Stimulated activated CD8-positive, alpha-beta memory T cell treated with anti-CD3 and anti-CD28 coated beads, Interleukin-2, amount 100 ng/mL, for 48 hours (primary cell): ENCODE data around the gene C17orf113.

ENCODE experiments used
- DNase-seq, 2 donors: peaks; one replicate each; pipeline ENCODE4 v3.0.0-alpha.2; 2020; ENCODE audit warnings: low read depth in 2 of 2

Gene C17orf113

GRCh38 chr17:42050393-42051012, at the start of gene C17orf113:
Gene C17orf113, minus strand, starts transcription at chr17:42050601. Its CDS starts 7,225 bp downstream, at chr17:42043376.
- peak; percentile 28 to 34 for DNase-seq

DNA sequence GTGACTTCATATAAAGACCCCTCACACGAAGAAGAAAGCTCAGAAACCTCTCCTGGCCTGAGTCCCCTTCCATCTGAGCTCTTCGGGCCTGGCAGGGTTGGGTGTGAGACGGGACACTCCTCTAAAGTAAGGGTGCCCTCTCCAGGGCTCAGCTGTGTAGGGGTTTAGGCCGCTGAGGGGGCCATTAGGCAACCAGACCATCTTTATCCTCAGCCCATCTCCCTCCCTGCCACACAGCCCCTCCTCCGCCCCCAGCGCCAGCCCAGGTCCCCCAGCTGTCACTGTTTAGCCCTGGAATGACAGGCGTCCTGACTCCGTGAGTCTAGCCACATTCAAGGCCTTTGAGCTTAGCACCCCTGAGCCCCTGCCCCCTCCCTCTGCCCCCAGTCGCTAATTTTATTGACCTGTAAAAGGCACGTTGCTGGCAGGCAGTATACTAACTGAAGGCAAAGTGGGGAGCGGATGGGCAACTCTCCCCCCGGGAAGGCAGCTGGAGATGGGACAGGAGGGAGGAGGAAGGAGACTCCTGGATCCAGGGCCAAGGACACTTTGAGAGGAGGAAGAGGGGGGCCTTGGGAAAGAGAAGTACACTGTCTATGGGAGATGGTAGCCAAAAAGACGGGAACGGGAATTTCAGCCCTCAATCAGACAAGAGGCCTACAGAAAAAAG, 48.5 kb upstream of the C17orf113 start:
- no peak for DNase-seq

DNA sequence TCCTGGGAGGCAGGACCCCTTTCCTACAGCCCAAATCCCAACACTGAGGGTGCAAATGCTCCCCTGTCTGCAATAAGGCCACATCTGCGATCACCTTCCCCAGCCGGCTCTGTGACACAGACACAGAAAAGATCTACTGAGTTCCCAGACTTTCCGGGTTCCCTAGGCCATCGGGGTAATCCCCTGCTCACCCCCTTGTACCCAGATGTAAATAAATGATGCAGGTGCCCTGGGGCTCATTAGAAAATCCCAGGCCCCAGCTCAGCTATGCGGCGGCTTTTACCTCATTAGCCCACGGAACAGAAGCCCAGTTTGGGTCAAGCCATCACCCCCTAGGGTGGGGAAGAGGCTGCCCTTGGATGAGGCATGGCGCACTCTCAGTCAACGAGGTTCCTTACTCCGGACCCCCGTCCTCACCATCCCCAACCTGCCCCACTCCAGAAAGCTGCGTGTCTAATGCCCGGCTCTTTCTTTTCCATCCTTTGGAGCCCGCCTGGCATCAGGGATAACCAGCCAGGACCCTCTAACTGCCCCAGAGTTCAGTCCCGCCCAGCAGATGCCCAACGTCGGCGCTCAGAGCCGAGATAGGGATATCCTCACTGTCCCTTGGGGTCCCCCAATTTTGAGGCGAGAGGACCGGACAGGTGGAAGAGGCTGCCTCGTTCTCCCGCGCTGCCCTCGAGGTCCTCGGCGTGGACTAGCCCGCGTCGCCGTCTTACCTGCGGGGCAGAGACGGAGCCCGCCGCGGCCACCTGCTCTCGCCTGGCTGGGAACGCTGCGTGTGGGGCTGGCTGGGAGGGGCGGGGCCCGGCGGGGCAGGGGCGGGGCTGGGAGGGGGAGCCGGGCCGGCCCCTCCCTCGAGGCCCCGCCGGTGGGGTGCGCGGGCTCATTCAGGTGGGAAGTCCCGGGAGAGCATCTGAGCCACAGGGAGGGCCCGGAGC, 47.6 kb upstream of the C17orf113 start, which contains the start of gene ZNF385C:
TSS of gene ZNF385C (minus strand) at position 783 of the 941 bp plus-strand sequence. CDS start 35,417 bp downstream, outside the sequence.
- peak in 1 of 2 donors; percentile 22 for DNase-seq

DNA sequence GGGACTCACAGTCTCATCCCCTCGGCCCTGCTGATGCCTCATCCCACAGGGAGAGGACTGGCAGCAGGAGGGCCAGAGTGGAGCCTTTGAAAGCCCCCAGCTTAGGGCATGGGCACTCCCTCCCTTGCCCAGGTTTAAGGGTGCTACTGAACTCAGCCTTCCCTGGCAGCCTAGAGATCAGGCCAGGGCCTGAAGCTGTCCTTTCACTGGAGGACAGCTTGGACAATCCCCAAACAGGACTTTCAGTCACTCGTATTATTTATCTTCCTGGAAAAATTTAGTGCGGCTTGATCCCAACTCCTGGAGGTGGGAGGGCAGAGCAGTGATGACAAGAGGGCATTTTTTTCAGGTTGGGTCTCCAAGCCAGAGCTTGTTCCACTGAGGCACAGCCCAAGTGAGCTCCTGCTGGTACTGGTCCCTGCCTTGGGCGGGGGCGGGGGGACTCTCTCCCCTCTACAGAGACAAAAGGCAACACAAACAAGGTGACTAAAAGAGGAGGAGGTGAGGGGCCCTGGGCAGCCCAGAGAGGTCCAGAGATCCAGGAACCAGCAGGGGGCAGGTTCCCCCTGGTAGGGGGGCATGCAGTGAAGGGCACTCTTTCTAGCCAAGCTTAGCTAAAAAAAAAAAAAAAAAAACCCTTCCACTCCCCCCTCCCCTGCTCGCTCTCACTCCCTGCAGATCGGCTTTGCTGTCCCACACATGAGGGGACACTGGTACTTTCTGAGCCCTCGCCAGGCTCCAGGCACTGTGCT, 46.1 kb upstream of the C17orf113 start:
- no peak for DNase-seq

- DNase-seq: no peak
Measured at GRCh38 chr17:42094375-42095069, 44.1 kb upstream of the C17orf113 start.

- no peak for DNase-seq
Measured at GRCh38 chr17:42092939-42093338, 42.5 kb upstream of the C17orf113 start.

DNA sequence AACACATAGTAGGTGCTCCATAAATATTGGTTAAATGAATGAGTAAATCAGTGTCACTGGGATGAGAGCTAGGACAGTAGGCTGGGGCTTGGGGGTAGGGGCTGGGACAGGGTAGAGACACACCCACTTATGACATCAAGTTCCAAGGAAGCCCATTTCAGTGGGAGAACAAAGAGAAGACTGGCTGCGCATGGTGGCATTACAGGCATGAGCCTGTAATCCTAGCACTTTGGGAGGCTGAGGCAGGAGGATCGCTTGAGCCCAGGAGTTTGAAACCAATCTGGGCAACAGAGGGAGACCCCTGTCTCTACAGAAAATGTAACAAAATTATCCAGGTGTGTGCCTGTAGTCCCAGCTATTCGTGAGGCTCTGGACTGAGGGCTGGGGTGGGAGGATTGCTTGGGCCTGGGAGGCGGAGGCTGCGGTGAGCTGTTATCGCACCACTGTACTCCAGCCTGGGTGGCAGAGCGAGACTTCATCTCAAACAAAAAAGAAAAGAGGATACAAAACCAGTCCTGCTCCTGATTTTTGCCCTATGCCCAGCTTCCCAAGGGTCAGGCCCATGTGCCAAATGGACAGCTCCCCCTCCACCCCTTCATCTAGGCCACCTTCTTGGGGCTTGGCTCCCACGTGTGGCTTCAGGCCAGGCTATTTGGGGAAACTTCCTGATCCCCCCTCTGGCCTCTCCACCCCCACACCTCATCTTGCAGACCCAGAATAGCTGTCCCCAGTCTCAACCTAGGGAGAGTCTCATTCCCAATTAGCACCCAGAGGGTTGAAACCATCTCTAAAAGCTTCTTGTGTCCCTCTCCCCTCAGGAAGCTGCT, 40.8 kb upstream of the C17orf113 start:
- no peak for DNase-seq

GRCh38 chr17:42088736-42089135, 38.3 kb upstream of the C17orf113 start:
- DNase-seq: no peak

DNA sequence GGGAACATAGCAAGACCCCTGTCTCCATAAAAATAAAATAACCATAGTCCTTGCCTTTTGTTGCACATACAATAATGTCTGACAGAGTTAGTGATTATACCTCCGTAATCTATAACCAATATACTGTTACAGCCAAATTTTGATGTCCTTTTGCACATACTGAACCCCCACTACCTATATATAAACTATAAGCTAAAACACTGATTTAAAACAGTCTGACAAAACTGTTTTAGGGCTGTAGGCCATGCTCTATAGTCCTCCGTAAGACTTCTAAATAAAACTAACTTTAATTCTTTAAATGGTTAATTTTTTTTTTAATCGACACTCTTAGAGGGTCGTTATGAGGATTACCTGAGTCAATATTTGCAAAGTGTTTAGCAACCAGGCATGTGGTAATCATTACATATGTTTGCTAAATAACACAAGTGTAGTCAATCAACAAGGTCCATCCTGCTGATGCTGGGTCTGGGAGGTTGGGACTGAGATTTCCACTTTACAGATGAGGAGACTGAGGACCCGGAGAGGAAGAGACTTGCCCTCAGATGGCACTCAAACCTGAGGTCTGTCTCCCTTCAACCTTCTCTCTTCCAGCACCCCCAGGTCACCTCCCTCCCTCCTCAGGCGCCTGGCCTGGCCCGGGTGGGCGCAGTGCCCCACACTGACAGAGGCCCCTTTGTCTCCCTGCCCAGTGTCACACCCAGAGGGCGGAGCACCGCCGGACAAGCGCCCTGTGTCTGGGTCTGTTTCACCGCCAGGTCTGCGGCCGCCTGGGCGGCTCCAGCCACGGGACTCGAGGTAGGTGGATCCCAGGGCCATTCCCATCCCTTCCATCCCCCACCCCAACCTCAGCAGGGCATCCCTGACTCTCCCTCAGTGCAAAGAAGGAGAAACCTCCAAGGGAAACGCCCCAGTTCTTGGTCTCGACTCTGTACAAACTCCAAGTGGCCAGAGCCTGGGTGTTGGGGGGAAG, 37.6 kb upstream of the C17orf113 start:
- DNase-seq: no peak

- no peak for DNase-seq
Measured at GRCh38 chr17:42087042-42087701, 36.8 kb upstream of the C17orf113 start.

DNA sequence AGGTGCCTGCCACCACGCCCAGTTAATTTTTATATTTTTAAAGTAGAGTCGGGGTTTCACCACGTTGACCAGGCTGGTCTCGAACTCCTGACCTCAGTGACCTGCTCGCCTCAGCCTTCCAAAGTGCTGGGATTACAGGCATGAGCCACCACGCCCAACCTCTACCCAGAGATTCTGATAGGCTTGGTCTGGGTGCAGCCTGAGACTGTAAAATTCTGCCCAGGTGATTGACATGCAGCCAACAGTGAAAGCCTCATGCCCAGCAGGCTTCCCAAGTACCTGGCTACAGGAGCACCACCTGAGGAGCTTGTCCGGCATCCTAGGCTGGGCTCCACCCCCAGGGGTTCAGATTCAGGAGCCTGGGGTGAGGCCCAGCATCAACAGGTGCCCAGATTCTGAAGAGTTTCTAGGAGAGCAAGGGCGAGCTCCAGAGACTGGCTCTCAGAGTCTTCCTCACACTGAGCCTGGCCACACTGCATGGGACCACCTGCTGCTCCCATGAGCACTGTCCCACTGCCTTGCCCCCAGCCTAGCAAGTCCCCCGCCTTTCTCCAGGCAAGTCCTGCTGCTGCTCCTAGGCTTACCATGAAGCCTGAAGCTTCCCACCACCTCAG, 31.2 kb upstream of the C17orf113 start:
- no peak for DNase-seq

- no peak for DNase-seq
Measured at GRCh38 chr17:42079541-42079940, 29.1 kb upstream of the C17orf113 start.

DNA sequence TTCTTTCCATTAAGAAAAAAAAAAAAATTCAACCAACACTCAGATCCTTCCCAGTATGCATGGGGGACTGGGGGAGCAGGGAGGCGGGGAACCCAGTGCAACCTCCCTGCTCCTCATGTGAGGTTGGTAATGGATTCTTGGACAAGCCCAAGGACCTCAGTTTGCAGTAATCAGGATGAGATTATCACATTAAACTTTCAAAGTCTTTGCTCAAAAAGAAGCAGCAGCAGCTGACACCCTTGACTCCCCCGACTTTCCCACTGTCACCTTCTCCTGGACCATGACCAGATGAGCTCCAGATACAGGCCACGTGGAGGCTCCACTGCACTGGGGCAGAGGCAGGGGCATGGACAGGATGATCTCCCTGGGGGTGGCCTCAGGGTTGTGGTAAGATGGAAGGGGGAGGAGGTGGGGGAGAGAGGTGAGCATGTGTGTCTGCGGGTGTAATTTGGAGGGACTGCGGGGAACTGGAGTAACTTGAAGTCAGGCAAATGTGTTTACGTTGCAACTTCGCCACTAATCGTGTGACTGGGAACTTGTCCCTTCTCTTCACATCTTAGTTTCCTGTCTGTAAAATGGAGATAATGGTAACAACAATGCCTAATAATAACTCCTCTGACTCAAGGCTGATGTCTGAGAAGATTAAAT, 28.1 kb upstream of the C17orf113 start:
- DNase-seq: no peak

GRCh38 chr17:42077755-42078154, 27.4 kb upstream of the C17orf113 start:
- no peak for DNase-seq

DNA sequence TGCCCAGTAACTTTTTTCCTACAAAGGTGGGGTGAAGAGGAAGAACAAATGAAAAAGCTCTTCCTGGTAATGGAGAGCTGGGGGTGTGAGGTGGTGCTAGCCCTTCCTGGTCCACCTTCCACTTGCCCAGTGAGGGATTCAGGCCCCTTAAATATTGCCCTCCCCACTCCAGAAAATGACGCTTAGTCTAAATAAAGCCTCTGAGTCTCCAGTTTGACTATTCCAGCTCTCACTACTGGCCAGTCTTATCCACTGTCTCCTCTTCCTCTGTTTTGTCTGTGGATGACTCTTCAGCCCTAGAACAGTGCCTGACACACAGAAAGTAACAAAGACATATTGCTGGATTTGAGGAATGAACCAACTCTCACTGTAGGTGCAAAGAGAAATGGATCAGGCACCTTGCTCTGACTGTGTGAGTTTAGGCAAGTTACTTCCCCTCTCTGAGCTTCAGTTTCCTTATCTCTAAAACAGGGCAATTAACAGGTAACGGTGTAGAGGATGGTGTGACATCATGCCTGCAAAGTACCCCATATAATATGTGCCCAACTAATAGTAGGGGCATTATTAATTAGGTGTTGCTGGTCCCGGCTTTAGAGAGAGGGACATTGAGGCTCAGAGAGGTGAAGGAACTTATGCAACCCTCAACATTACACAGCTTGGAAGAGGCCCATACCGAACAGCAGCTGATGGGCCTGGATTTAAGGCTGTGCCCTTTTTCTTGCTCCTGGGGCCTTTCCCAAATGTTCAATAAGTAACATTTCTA, 26.6 kb upstream of the C17orf113 start:
- DNase-seq: no peak

- no peak for DNase-seq
Measured at GRCh38 chr17:42075789-42076188, 25.4 kb upstream of the C17orf113 start.
